HG02938 (cell line): ENCODE results near the gene TAX1BP3.
"Not testable (repeated sequence)": the region's sequence is repeated elsewhere in the genome, so short reads cannot be mapped to it uniquely, and the experiment has no call there.

Experiments
- ATAC-seq: cut with Tn5 transposase; IDR thresholded peaks from one replicate; pipeline ENCODE4 v1.9.1; 2021; ENCODE audit warnings: mild to moderate bottlenecking, moderate library complexity; ENCODE audit not compliant: unreplicated experiment

Gene TAX1BP3

DNA sequence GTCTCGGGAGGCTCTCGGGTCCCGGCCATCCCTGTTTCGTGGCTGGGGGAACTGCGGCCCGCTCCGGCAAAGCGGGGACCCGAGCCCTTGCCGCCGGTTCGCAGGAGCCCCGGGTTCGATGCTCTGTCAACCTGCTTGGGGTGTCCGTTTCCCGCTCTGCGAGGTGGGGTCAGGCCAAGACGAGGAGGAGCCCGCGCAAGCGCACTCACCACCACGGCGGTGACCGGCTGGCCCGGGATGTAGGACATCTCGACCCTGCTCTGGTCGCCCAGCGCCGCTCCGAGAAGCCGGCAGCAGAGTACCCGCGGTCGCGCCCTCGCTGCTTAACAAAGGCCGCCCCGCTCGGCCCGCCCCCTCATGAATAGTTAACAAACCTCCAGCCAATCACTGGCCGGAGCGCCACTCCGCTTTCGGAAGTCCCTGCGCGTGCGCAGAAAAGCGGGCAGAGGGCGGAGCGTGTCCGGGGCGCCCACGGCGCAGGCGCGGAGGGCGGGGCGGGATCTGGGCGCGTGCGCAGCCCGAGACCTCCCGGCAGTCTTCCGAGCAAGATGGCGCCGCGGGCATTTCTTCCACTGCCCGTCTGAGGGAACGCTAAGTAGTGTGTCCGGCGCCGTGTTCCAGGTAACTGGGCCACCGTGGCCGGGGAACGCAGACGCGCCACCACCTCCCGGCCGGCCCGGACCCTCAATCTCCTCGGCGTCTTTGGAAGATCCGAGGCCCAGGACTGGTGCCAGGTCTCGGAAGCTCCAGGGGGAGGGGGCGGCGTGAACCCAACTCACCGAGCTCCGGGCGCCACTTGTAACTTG, at the start of gene TAX1BP3, which contains the start of gene EMC6:
TAX1BP3 (minus strand) TSS at position 300 of the 806 bp plus-strand sequence; CDS start at position 248, 52 bp downstream.
EMC6 (plus strand) TSS at position 534 of the 806 bp plus-strand sequence. CDS start 335 bp downstream, outside the sequence.
- ATAC-seq, result peak; percentile 86

DNA sequence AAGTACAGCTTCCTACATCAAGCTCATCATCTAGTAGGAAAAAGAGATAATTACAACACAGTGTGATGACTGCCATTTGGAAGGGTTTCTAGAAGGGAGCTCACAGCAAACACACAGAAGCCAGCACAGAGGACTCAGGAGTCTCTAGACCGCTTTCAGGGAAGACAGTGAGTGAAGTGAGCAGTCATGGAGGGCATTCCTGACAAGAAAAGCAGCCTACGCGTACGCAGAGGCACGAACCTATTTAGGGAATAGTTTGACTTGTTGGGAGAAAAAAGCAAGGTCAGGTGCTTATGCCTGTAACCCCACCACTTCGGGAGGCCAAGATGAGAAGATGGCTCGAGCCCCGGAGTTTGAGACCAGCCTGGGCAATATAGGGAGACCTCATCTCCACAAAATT, 46.9 kb upstream of the TAX1BP3 start:
- no peak for ATAC-seq

GRCh38 chr17:3712811-3713463, 44.6 kb upstream of the TAX1BP3 start:
- no peak for ATAC-seq

DNA sequence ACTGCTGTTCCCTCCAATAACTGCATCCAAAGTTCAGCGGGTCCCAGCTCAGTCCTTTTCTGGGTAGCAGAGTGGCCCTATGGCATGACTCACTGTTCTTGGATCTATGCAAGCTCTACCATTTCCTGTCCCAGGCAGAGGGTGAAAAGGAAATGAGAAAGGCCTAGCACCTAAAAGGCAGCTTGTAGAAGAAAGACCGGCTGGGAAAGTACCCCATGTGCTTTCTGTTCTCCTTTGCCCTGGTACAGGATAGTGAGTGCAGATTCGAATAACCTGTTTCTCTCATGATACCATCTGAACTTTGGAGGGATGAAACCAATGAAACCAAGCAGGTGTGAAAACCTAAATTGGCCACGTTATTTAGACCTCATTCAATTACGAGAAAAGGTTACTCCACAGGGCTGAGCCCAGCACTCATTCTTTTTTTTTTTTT, 42.6 kb upstream of the TAX1BP3 start:
- ATAC-seq, result peak; percentile 95

DNA sequence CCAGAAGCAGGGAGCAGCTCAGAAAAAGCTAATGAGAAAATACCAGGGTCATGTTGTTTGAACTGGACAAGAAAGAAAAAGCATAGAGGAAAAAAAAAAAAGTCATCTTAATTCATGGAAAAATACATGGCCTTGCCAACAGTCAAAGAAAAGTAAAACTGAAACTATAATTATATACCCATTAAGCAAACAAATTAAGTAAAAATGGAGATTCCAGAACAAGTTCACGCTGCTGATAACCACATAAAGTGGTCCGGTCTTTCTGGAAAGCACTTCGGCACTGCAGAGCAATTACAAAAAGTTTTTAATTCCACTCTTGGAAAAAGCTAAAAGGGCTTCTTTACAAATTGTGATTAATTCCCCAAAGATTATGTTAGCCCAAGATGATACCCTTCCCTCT, 40.0 kb upstream of the TAX1BP3 start:
- ATAC-seq, result no peak

GRCh38 chr17:3705718-3705984, 37.3 kb upstream of the TAX1BP3 start:
- ATAC-seq, result not testable (repeated sequence)

DNA sequence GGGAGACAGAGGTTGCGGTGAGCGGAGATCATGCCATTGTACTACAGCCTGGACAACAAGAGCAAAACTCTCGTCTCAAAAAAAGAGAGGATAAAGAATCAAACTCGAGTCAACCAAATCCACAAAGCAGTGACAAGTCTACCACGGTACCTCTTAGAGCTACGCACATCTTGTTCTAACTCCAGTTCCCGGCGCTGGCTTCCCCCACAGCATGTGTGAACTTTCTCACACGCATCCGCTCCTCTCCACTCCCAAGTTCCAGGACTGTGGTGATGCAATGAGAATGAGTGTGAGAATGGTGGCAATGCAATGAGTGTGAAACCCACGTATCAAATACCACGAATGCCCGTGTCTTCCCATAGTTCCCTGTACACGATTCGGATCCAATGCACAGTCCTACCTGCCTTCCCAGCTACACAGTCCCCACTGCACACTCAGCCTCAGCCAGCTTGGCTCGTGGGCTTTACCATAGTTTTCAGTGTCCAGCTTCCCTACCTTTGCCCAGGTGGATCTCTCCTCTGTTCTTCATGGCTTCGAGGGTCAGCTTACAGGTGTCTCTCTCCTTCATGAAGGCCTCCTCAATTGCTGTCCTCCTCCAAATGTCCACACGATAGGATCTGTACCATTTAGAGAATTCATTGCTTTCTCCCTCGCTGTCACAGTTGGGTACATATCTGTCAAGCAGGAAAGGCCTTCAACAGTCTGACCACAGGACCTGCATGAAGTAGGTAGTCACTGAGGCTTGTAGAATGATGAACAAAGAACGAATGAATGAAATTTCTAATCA, 36.7 kb upstream of the TAX1BP3 start:
- no peak for ATAC-seq

GRCh38 chr17:3702041-3702539, 33.7 kb upstream of the TAX1BP3 start:
- not testable (repeated sequence) for ATAC-seq

GRCh38 chr17:3699951-3700350, 31.6 kb upstream of the TAX1BP3 start:
- no peak for ATAC-seq

DNA sequence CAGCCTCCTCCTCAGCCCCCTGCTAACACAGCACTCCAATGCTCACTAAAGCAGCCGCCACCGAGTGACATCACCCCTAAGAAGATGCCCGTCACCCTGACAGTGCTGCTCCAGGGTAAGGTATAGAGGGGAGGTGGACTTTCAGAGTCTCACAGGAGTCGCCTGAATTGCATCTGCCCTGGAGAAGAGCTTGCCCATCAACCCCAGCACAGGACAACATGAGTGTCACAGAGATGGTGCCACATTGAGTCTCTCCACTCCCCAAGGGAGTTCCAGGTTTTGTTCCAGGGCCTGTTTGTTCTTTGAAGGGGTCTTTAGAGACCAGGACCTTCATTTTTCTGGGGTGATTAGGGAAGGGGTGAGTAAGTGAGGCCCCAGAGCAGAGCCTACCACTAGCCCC, 29.8 kb upstream of the TAX1BP3 start:
- ATAC-seq, result no peak

DNA sequence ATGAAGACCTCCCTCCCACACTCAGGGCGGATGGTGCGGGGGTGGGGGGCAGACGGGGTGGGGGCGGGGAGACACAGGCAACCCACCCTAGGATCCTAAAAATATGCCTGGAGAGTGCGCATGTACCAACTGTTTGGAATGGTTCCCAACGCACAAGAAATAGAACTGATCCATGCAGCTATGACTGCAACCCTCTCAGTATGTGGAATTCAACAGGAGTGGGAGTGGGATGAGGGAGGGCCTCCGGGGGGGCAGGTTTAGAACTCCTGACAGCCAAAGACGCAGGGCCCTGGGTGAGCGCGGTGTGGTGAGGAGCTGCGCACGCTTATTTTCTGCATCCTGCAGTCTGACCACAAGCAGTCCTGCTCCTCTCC, 28.7 kb upstream of the TAX1BP3 start:
- ATAC-seq, result no peak

DNA sequence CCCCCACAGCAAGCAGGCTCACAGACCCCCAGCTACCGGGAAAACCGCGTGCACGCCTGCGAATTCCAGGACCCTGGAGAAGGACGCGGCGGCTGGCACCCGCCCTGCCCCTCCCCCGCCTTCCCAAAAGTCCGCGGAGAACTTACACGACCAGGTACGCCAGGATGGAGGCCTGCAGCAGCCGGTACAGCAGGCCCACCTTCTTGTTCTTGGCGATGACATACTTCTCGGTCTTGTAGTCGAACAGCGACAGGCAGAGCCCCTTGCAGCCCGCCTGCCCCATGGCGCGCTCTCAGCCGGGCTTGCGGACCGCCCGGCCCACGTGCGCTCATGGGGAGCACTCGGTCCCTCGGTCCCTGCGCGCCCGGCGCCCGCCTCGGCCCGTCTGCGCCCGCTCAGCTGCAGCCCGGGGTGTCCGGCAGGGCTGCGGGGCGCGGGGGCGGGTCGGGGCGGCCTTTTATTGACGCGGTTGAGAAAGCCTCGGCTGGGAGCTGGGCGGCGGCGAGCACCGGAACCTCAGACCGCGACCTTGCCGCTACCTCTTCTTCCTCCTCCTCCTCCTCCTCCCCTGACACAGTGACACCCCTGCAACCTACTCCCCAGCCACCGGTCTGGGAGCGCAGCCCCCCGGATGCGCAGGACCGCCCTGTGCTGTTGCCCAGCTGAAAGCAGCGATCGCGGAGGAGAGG, 27.5 kb upstream of the TAX1BP3 start, which contains the start of gene P2RX5:
P2RX5 (minus strand) TSS at position 433 of the 689 bp plus-strand sequence; CDS start at position 283, 150 bp downstream.
- ATAC-seq, result no peak

DNA sequence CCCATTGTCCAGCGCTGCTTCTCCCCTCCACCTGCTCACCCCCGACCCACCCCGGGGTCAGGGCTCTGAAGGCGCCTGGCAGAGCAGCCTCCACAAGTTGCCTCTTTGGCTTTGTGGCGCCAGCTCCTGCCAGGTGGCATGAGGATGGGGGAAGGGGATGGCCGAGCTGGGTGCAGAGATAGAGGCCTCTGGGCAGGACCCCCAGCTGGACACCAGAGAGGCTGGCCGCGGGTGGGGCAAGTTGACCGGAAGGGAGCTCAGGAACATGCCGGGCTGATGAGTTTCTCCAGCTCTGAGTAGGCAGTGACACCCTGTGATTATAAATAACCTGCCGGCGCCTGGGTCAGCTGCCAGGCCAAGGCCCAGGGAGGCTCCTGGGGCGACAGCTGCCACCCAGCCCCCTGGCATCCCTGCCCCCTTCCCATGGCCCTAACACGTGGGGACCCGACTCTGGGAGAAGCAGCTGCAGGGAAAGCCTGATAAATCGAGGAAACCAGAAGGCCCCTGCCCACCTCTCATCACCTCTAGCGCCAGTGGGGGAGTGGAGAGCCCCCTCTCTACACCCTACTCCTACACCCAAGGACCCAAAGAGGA, 26.8 kb upstream of the TAX1BP3 start:
- ATAC-seq, result no peak

DNA sequence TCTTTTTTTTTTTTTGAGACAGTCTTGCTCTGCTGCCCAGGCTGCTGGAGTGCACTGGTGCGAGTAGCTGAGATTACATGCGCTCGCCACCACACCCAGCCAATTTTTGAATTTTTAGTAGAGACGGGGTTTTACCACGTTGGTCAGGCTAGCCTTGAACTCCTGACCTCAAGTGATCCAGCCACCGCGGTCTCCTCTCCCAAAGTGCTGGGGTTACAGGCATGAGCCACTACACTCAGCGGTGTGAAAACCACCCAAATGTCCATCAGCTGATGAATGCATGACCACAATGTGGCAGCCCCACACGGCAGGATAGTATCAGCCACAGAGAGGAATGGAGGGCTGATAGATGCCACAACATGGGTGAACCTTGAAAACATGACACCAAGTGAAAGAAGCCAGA, 25.5 kb upstream of the TAX1BP3 start:
- no peak for ATAC-seq

GRCh38 chr17:3693141-3693540, 24.8 kb upstream of the TAX1BP3 start:
- no peak for ATAC-seq

GRCh38 chr17:3692346-3692745, 24.0 kb upstream of the TAX1BP3 start:
- no peak for ATAC-seq

DNA sequence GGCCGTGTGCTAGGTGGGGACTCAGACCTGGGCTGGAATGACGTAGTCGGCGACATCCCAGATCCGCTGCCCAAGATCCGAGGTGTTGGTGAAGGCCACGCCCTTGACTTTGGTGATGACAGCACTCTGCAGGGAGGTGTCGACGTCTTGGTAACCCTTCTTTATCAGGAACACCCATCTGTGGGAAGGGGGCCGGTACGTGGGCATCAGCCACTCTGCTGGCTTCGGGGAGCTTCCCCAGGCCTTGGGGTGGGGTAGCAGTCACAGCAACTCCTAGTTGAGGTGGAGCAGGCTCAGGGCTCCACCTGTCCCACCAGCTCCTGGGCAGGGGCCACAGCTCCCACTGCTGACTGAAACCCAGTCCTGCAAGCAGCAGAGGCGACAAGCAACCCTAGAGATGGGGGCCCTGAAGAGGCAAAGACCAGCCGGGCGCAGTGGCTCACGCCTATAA, 23.3 kb upstream of the TAX1BP3 start:
- no peak for ATAC-seq

- ATAC-seq, result no peak
Measured at GRCh38 chr17:3690094-3690715, 21.8 kb upstream of the TAX1BP3 start.

GRCh38 chr17:3689262-3690093, 21.1 kb upstream of the TAX1BP3 start:
- no peak for ATAC-seq
